Adrenal gland (tissue), 12 donors: Measurements from ENCODE around the gene GALNT10. TPM values are rescaled to one million over a fixed set of nuclear protein-coding genes. Genes with fewer than 3 reads are reported as not detected.

Experiments used
- DNase-seq, 7 donors: peaks; one replicate each; pipeline ENCODE4 v3.0.0-alpha.2; 2019 to 2020
- H3K27ac ChIP-seq, 5 donors: fragments of 200-600 bp; sonication (generic) in 4 of 5; 1 replicate in 3 of 5; 2 replicates in 2 of 5; pipeline versions ENCODE4 v1.5.1 to v1.8.0; 2016 to 2020; ENCODE audit warnings: mild to moderate bottlenecking in 1 of 5
- H3K27me3 ChIP-seq: fragments of 200-600 bp; 2 replicates; pipeline ENCODE4 v1.8.0; 2021
- H3K36me3 ChIP-seq, 2 donors: fragments of 200-600 bp; replicated peaks in 1 of 2; 1 replicate in 1 of 2; 2 replicates in 1 of 2; pipeline versions ENCODE4 v1.5.1 to v1.8.0; 2018 to 2022
- H3K4me1 ChIP-seq, 2 donors: fragments of 200-600 bp; replicated peaks in 1 of 2; 1 replicate in 1 of 2; 2 replicates in 1 of 2; pipeline versions ENCODE4 v1.5.1 to v1.8.0; 2018 to 2021
- H3K4me3 ChIP-seq, 4 donors: fragments of 200-600 bp; sonication (generic) in 3 of 4; one replicate each; pipeline ENCODE4 v1.5.1; 2016 to 2018
- H3K9me3 ChIP-seq, 3 donors: fragments of 200-600 bp; sonication (generic) in 1 of 3; replicated peaks in 1 of 3; 1 replicate in 2 of 3; 2 replicates in 1 of 3; pipeline versions ENCODE4 v1.5.1 to v1.8.0; 2016 to 2021
- POLR2A ChIP-seq, 2 donors: fragments of 450-650 bp; IDR thresholded peaks; one replicate each; pipeline ENCODE4 v1.6.1; 2017; ENCODE audit warnings: antibody characterized with exemption in 2 of 2, mild to moderate bottlenecking in 2 of 2, moderate library complexity in 1 of 2
- WGBS, 4 donors: extraction: QIAGEN DNeasy Blood & Tissue Kit in 2 of 4; methylation state at CpG; one replicate each; pipeline versions ENCODE4 v1.1.5 to v1.1.7; 2013 to 2017; 5-methylcytosine and 5-hydroxymethylcytosine counted together
- intact Hi-C, 2 donors: fragments of 100-400 bp; cut with DNase I; formaldehyde crosslinking; loops; one replicate each; pipeline versions ENCODE4 v1.14.1 to v1.15.0; 2022 to 2023
- polyA plus RNA-seq, 3 donors: library from polyadenylated mRNA; stranded (reverse); fragments of 200-250 nt in 2 of 3; fragments of 350-450 nt in 1 of 3; fragmentation: Illumina TruSeq in 1 of 3; extraction: RNeasy Lipid Tissue Mini Kit (QIAGEN cat#74804) in 1 of 3; gene quantifications; one replicate each; pipeline ENCODE4 v1.2.3, GENCODE V29; 2013 to 2014
- total RNA-seq, 9 donors: library from RNA; depleted of rRNA in 4 of 9; stranded (reverse); fragments of >200 nt in 4 of 9; fragments of 120-200 nt in 1 of 9; fragmentation: NEBNext Ultra II Directional in 1 of 9; extraction: Animal tissue kit (Norgen Biotek cat#: 25700) in 1 of 9; gene quantifications; one replicate each; pipeline versions ENCODE4 v1.1.0 to v1.2.4, GENCODE V29; 2013 to 2023
- TF ChIP-seq, protein P1 (sequence below), 6 experiments: fragments of 450-650 bp in 4 of 6; fragments of 200-600 bp in 2 of 6; sonication (generic) in 1 of 6; IDR thresholded peaks; 1 replicate in 5 of 6; 2 replicates in 1 of 6; pipeline versions ENCODE4 v1.5.1 to v1.8.0; 2016 to 2021; ENCODE audit warnings: antibody characterized with exemption in 6 of 6, mild to moderate bottlenecking in 2 of 6, moderate library complexity in 1 of 6
- donor health status: healthy with polysubstance abuse.
- donor health status: Bipolar disorder and iron deficiency.
- donor health status: DM: yes; HTN: yes; CAD: no.
- donor health status: DM: no; HTN: no; CAD: no.
- donor health status: DM: no; HTN: no; CAD: no.
- donor health status: DM: yes; HTN: yes; CAD: no.

GALNT10 gene
- total and polyA plus RNA-seq, 12 donors = 5.6 to 74.1 (median 43.4) TPM

DNA sequence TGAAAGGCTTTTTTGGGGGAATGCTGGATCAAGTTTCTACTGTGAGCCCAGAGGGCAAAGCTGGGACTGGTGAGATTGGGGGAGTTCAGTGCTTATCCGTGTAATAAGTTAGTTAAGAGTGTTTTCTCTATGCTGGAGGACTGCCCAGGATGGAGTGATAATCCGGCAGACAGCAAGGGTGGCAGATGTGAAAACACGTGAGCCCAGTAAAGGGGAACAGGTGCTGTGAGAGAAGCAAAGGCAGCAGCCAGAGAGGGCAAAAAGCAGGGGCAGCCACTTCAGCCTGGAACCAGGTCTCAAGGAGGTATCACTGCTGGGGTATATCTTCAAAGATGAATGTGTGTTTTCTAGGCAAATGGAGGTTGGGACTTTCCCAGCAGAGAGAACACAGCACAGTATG lies 53.9 kb downstream of the GALNT10 start:
- DNase-seq = no peak
- Histone ChIP-seq H3K4me1 (peaks cover 12 to 22% of the 10 kb centered on the region in 2 donors), H3K9me3 (no peaks in the 10 kb centered on the region), H3K36me3 (no peaks in the 10 kb centered on the region), H3K27ac (no peak overlapping the region), H3K27me3 (no peaks in the 10 kb centered on the region), H3K4me3 (no peak overlapping the region)
- WGBS, 4 donors = 88 to 97% (median 90%) methylated on average over 3 of the region's 3 CpGs
- TF ChIP-seq, protein P1, sequence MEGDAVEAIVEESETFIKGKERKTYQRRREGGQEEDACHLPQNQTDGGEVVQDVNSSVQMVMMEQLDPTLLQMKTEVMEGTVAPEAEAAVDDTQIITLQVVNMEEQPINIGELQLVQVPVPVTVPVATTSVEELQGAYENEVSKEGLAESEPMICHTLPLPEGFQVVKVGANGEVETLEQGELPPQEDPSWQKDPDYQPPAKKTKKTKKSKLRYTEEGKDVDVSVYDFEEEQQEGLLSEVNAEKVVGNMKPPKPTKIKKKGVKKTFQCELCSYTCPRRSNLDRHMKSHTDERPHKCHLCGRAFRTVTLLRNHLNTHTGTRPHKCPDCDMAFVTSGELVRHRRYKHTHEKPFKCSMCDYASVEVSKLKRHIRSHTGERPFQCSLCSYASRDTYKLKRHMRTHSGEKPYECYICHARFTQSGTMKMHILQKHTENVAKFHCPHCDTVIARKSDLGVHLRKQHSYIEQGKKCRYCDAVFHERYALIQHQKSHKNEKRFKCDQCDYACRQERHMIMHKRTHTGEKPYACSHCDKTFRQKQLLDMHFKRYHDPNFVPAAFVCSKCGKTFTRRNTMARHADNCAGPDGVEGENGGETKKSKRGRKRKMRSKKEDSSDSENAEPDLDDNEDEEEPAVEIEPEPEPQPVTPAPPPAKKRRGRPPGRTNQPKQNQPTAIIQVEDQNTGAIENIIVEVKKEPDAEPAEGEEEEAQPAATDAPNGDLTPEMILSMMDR (IDR thresholded peaks at IDR 0.05) = no peak
- TF ChIP-seq POLR2A (IDR thresholded peaks at IDR 0.05) = no peak
- intact Hi-C loops = no loop called here

DNA sequence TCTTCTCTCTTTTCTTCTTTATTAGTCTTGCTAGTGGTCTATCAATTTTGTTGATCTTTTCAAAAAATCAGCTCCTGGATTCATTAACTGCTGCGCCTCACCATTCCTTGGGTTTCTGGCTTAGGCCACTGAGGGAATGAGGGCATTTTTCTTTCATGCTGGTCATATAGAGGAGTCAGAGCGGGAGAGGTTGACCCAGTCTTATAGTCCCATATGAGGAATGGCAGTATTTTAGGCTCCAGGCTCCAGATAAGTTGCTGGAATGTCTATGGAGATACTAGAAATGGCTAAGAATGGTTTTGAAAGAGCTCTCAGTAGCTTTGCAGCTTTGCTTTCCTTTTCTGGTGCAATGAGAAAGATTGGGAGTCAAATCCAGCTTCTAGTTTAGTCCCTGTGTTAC lies 58.2 kb downstream of the GALNT10 start:
- WGBS, 4 donors = 100% methylated on average over 2 of the region's 2 CpGs
- intact Hi-C loops = no loop called here
- Histone ChIP-seq H3K4me3 (no peak overlapping the region), H3K36me3 (no peaks in the 10 kb centered on the region), H3K27me3 (no peaks in the 10 kb centered on the region), H3K4me1 (peaks cover 0 to 5% of the 10 kb centered on the region in 2 donors), H3K9me3 (no peaks in the 10 kb centered on the region), H3K27ac (no peak overlapping the region)
- DNase-seq = no peak
- TF ChIP-seq, protein P1 (IDR thresholded peaks at IDR 0.05) = no peak
- TF ChIP-seq POLR2A (IDR thresholded peaks at IDR 0.05) = no peak

GRCh38 chr5:154249826-154250225 lies 59.3 kb downstream of the GALNT10 start:
- no peaks in the 10 kb centered on the region for H3K36me3 ChIP-seq
- no peaks in the 10 kb centered on the region for H3K9me3 ChIP-seq
- TF ChIP-seq, protein P1 (IDR thresholded peaks at IDR 0.05) = no peak
- TF ChIP-seq POLR2A (IDR thresholded peaks at IDR 0.05) = no peak
- peak in 5 of 7 donors; percentile 24 to 62 (median 51) for DNase-seq
- intact Hi-C loops = no loop called here
- whole genome bisulfite sequencing, 4 donors = 37 to 53% (median 44%) methylated on average over 3 of the region's 3 CpGs
- H3K27me3 ChIP-seq = no peaks in the 10 kb centered on the region
- H3K4me1 ChIP-seq = peaks cover 0 to 5% of the 10 kb centered on the region in 2 donors
- H3K4me3 ChIP-seq = no peak overlapping the region
- H3K27ac ChIP-seq = no peak overlapping the region

- peaks cover 0 to 5% of the 10 kb centered on the region in 2 donors for H3K4me1 ChIP-seq
- H3K27ac ChIP-seq = no peak overlapping the region
- H3K27me3 ChIP-seq = no peaks in the 10 kb centered on the region
- no peak overlapping the region for H3K4me3 ChIP-seq
- no peak for TF ChIP-seq POLR2A (IDR thresholded peaks at IDR 0.05)
- TF ChIP-seq, protein P1 (IDR thresholded peaks at IDR 0.05) = no peak
- intact Hi-C loops = no loop called here
- no peaks in the 10 kb centered on the region for H3K36me3 ChIP-seq
- H3K9me3 ChIP-seq = no peaks in the 10 kb centered on the region
- DNase-seq = no peak
These were observed 61.0 kb downstream of the GALNT10 start for GRCh38 chr5:154251529-154251928.
